HT1080 (cell line): ENCODE data around the gene ATP6AP1. TPM values are rescaled to one million over a fixed set of nuclear protein-coding genes. Genes with fewer than 3 reads are reported as not detected.
"Not testable (repeated sequence)": the region's sequence is repeated elsewhere in the genome, so short reads cannot be mapped to it uniquely, and the experiment has no call there.

Source experiments
- DNase-seq: peaks from one replicate; pipeline ENCODE4 v3.0.0-alpha.2; 2015; ENCODE audit warnings: low read depth
- polyA plus RNA-seq, 2 experiments: library from polyadenylated mRNA; depleted of rRNA; stranded (reverse); fragments of >200 nt; gene quantifications; 2 replicates each; pipeline ENCODE4 v1.2.3, GENCODE V29; 2015
- total RNA-seq: library from RNA; depleted of rRNA; stranded (reverse); fragments of >200 nt; shearing (Covaris generic); gene quantifications from 2 replicates; pipeline ENCODE4 v1.2.3, GENCODE V29; 2014; rRNA removed

ATP6AP1 gene
- total RNA-seq = 30.5 and 44.4 TPM in 2 replicates
- polyA plus RNA-seq (2015; cell fraction: cytosol; rRNA removed) = 54.2 and 61.8 TPM in 2 replicates
- polyA plus RNA-seq (2015; cell fraction: nucleus; rRNA removed) = 106 and 118 TPM in 2 replicates

GRCh38 chrX:154428176-154429171 is at the start of gene ATP6AP1:
Gene ATP6AP1 (plus strand): TSS chrX:154428677. CDS start chrX:154428693, 16 bp downstream.
- DNase-seq = peak; percentile 92

GRCh38 chrX:154378799-154379568 is 49.5 kb upstream of the ATP6AP1 start, which contains the start of gene EMD:
Gene EMD (plus strand): TSS chrX:154379295. CDS start chrX:154379485, 190 bp downstream.
- DNase-seq = peak; percentile 97

GRCh38 chrX:154379569-154379951 is 48.9 kb upstream of the ATP6AP1 start:
- DNase-seq = no peak

- no peak for DNase-seq
Measured at GRCh38 chrX:154380153-154380552, 48.3 kb upstream of the ATP6AP1 start.

GRCh38 chrX:154380787-154381186 is 47.7 kb upstream of the ATP6AP1 start:
- DNase-seq = no peak

- DNase-seq = no peak
Measured at GRCh38 chrX:154381271-154381670, 47.2 kb upstream of the ATP6AP1 start.

- DNase-seq = no peak
Measured at GRCh38 chrX:154382483-154383069, 45.9 kb upstream of the ATP6AP1 start.

- DNase-seq = no peak
Measured at GRCh38 chrX:154383359-154384283, 44.9 kb upstream of the ATP6AP1 start.

GRCh38 chrX:154384284-154384892 is 44.1 kb upstream of the ATP6AP1 start:
- DNase-seq = no peak

GRCh38 chrX:154388094-154388493 is 40.4 kb upstream of the ATP6AP1 start:
- DNase-seq = not testable (repeated sequence)

GRCh38 chrX:154388649-154389048 is 39.8 kb upstream of the ATP6AP1 start:
- not testable (repeated sequence) for DNase-seq

GRCh38 chrX:154389812-154390747 is 38.4 kb upstream of the ATP6AP1 start:
- DNase-seq = not testable (repeated sequence)

- not testable (repeated sequence) for DNase-seq
Measured at GRCh38 chrX:154396363-154396762, 32.1 kb upstream of the ATP6AP1 start.

GRCh38 chrX:154396973-154397887 is 31.2 kb upstream of the ATP6AP1 start:
- DNase-seq = peak; percentile 75

GRCh38 chrX:154397888-154398667 is 30.4 kb upstream of the ATP6AP1 start, which contains the start of gene RPL10:
Gene RPL10 (plus strand): TSS chrX:154398377. CDS start chrX:154398520, 143 bp downstream.
- peak; percentile 94 for DNase-seq
